H9 (cell line): ENCODE measurements around the gene INVS. TPM values are rescaled to one million over a fixed set of nuclear protein-coding genes. Genes with fewer than 3 reads are reported as not detected.

Experiments
- DNase-seq: peaks from one replicate; pipeline ENCODE4 v3.0.0-alpha.2; 2017
- H2AFZ ChIP-seq: one replicate; pipeline ENCODE4 v1.6.1; 2013; ENCODE audit warnings: mild to moderate bottlenecking, low read length, control low read depth, moderate library complexity
- H2AK5ac ChIP-seq: 2 replicates; pipeline ENCODE4 v1.6.1; 2013; ENCODE audit warnings: low read length, control low read depth, mixed read lengths; ENCODE audit not compliant: insufficient read length
- H2BK120ac ChIP-seq: one replicate; pipeline ENCODE4 v1.6.1; 2013; ENCODE audit warnings: low read depth, mild to moderate bottlenecking, low read length, control low read depth, inconsistent platforms; ENCODE audit not compliant: poor library complexity, severe bottlenecking
- H2BK12ac ChIP-seq: 2 replicates; pipeline ENCODE4 v1.6.1; 2013; ENCODE audit warnings: low read length, control low read depth, mixed read lengths, low read depth; ENCODE audit not compliant: insufficient read length
- H2BK15ac ChIP-seq: 2 replicates; pipeline ENCODE4 v1.6.1; 2013; ENCODE audit warnings: low read depth, low read length, control low read depth
- H2BK20ac ChIP-seq: one replicate; pipeline ENCODE4 v1.6.1; 2013; ENCODE audit warnings: low read depth, mild to moderate bottlenecking, low read length, control low read depth, inconsistent platforms; ENCODE audit not compliant: poor library complexity, severe bottlenecking
- H2BK5ac ChIP-seq: 2 replicates; pipeline ENCODE4 v1.6.1; 2013; ENCODE audit warnings: low read length, control low read depth, mixed read lengths; ENCODE audit not compliant: insufficient read length
- H3K14ac ChIP-seq: 2 replicates; pipeline ENCODE4 v1.6.1; 2013; ENCODE audit warnings: low read length, control low read depth; ENCODE audit not compliant: insufficient read depth
- H3K18ac ChIP-seq: 2 replicates; pipeline ENCODE4 v1.6.1; 2013; ENCODE audit warnings: low read depth, mild to moderate bottlenecking, mixed read lengths, low read length, control low read depth; ENCODE audit not compliant: insufficient read length
- H3K23ac ChIP-seq: 2 replicates; pipeline ENCODE4 v1.6.1; 2013; ENCODE audit warnings: low read length, control low read depth, mixed read lengths, low read depth; ENCODE audit not compliant: insufficient read length
- H3K23me2 ChIP-seq: 2 replicates; pipeline ENCODE4 v1.6.1; 2013; ENCODE audit warnings: low read depth, mild to moderate bottlenecking, mixed read lengths, low read length, control low read depth; ENCODE audit not compliant: insufficient read length, poor library complexity, severe bottlenecking
- H3K27ac ChIP-seq: 2 replicates; pipeline ENCODE4 v1.5.1; 2013; ENCODE audit warnings: low read length, control low read depth, mixed read lengths, low read depth; ENCODE audit not compliant: insufficient read length
- H3K27me3 ChIP-seq: 2 replicates; pipeline ENCODE4 v1.6.1; 2013; ENCODE audit warnings: low read length, control low read depth, inconsistent platforms; ENCODE audit not compliant: insufficient read depth
- H3K4ac ChIP-seq: 2 replicates; pipeline ENCODE4 v1.6.1; 2013; ENCODE audit warnings: low read depth, mild to moderate bottlenecking, control low read depth, inconsistent platforms, low read length, moderate library complexity
- H3K4me1 ChIP-seq: 2 replicates; pipeline ENCODE4 v1.6.1; 2013; ENCODE audit warnings: low read length, control low read depth, inconsistent platforms; ENCODE audit not compliant: insufficient read depth
- H3K4me2 ChIP-seq: 2 replicates; pipeline ENCODE4 v1.6.1; 2013; ENCODE audit warnings: low read length, control low read depth, mixed read lengths; ENCODE audit not compliant: insufficient read length, insufficient read depth
- H3K56ac ChIP-seq: 2 replicates; pipeline ENCODE4 v1.6.1; 2013; ENCODE audit warnings: low read depth, mild to moderate bottlenecking, mixed read lengths, low read length, control low read depth; ENCODE audit not compliant: insufficient read length
- H3K79me1 ChIP-seq: 2 replicates; pipeline ENCODE4 v1.6.1; 2013; ENCODE audit warnings: low read depth, mild to moderate bottlenecking, moderate library complexity, low read length, control low read depth, inconsistent platforms; ENCODE audit not compliant: insufficient read depth, poor library complexity, severe bottlenecking
- H3K79me2 ChIP-seq: 2 replicates; pipeline ENCODE4 v1.6.1; 2013; ENCODE audit warnings: low read length, control low read depth, inconsistent platforms; ENCODE audit not compliant: insufficient read depth
- H3K9ac ChIP-seq: 2 replicates; pipeline ENCODE4 v1.6.1; 2013; ENCODE audit warnings: low read length, control low read depth, mixed read lengths; ENCODE audit not compliant: insufficient read length; ENCODE audit errors: extremely low read depth
- H3K9me3 ChIP-seq: one replicate; pipeline ENCODE4 v1.6.1; 2013; ENCODE audit warnings: low read depth, low read length, inconsistent platforms; ENCODE audit not compliant: control insufficient read depth
- H3T11ph ChIP-seq: one replicate; pipeline ENCODE4 v1.6.1; 2013; ENCODE audit warnings: mild to moderate bottlenecking, low read length, control low read depth, inconsistent platforms
- H4K20me1 ChIP-seq: one replicate; pipeline ENCODE4 v1.6.1; 2013; ENCODE audit not compliant: control insufficient read depth, insufficient read length, insufficient read depth
- H4K5ac ChIP-seq: 2 replicates; pipeline ENCODE4 v1.6.1; 2013; ENCODE audit warnings: low read depth, mild to moderate bottlenecking, mixed read lengths, low read length, control low read depth; ENCODE audit not compliant: insufficient read length
- H4K8ac ChIP-seq: replicated peaks from 2 replicates; pipeline ENCODE4 v1.6.1; 2013; ENCODE audit warnings: low read length, control low read depth, mixed read lengths, low read depth; ENCODE audit not compliant: insufficient read length
- H4K91ac ChIP-seq: 2 replicates; pipeline ENCODE4 v1.6.1; 2013; ENCODE audit warnings: low read depth, mild to moderate bottlenecking, moderate library complexity, mixed read lengths, low read length, control low read depth; ENCODE audit not compliant: insufficient read length
- H3K27ac Mint-ChIP-seq, 3 experiments: 2 replicates in 2 of 3; 3 replicates in 1 of 3; pipeline ENCODE4 v1.8.0; 2020 to 2021; ENCODE audit warnings: mixed read lengths in 3 of 3, mild to moderate bottlenecking in 1 of 3, moderate library complexity in 1 of 3
- H3K27me3 Mint-ChIP-seq: 2 replicates; pipeline ENCODE4 v1.8.0; 2021; ENCODE audit warnings: low read depth, mild to moderate bottlenecking, moderate library complexity, mixed read lengths
- H3K36me3 Mint-ChIP-seq, 3 experiments: 2 replicates in 2 of 3; 3 replicates in 1 of 3; pipeline ENCODE4 v1.8.0; 2020 to 2021; ENCODE audit warnings: low read depth in 3 of 3, mixed read lengths in 3 of 3; ENCODE audit not compliant: insufficient read depth in 1 of 3
- H3K4me1 Mint-ChIP-seq, 2 experiments: 2 replicates each; pipeline ENCODE4 v1.8.0; 2020; ENCODE audit warnings: mixed read lengths in 2 of 2
- H3K4me3 Mint-ChIP-seq, 2 experiments: 2 replicates in 1 of 2; 3 replicates in 1 of 2; pipeline ENCODE4 v1.8.0; 2020 to 2021; ENCODE audit warnings: mild to moderate bottlenecking in 2 of 2, mixed read lengths in 2 of 2, moderate library complexity in 1 of 2
- H3K9me3 Mint-ChIP-seq, 2 experiments: 2 replicates in 1 of 2; 3 replicates in 1 of 2; pipeline ENCODE4 v1.8.0; 2020; ENCODE audit warnings: mild to moderate bottlenecking in 2 of 2, mixed read lengths in 2 of 2, moderate library complexity in 1 of 2
- WGBS: extraction: QIAGEN DNeasy Blood & Tissue Kit; methylation state at CpG from one replicate; pipeline ENCODE4 v1.1.7; 2013; ENCODE audit warnings: missing lambda C conversion rate, low lambda C conversion rate, mixed read lengths; ENCODE audit not compliant: insufficient read length; ENCODE audit errors: extremely low coverage; 5-methylcytosine and 5-hydroxymethylcytosine counted together
- total RNA-seq: library from RNA; stranded (reverse); gene quantifications from 2 replicates; pipeline ENCODE4 v1.2.1, GENCODE V29; 2021
- TF ChIP-seq, protein P1 (sequence below): fragments of 200-600 bp; sonication (generic); conservative IDR thresholded peaks from 3 replicates; pipeline ENCODE4 v1.8.0; 2021; ENCODE audit warnings: antibody characterized with exemption, mild to moderate bottlenecking

The INVS gene
- total RNA-seq, 1 experiment from 2014 or later: 7.5 TPM

DNA sequence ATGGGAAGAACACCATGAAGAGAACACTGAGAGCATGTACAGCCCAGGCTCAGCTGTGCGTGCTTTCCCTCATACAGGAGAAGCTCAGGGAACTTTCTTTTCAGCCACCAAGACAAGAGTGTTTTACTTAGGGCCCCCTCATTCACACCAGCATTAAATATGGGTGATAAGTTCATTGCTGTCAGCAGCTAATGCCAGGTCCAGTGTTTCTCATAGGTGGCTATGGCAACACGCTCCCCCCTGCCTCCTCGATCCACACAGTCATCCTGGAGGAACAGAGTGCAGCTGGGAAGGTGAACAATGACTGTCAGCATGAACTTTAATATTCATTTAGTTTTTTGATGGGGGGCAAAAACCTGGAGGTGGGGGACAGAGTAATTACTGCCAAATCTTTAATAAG, 199.3 kb downstream of the INVS start:
- Histone ChIP-seq H4K20me1 (no peaks in the 10 kb centered on the region), H3K79me2 (0 out of 2 replicates have a peak, but pooled peaks cover under 1% of the 10 kb centered on the region), H3K18ac (no peak overlapping the region), H4K91ac (no peak overlapping the region), H4K5ac (no peak overlapping the region), H3K79me1 (peaks cover 2% of the 10 kb centered on the region), H3K4ac (no peak overlapping the region), H3K27me3 (no peaks in the 10 kb centered on the region), H3K23ac (no peak overlapping the region), H3K4me1 (no peaks in the 10 kb centered on the region), H3K56ac (no peak overlapping the region), H2BK5ac (no peak overlapping the region), H2AK5ac (no peak overlapping the region), H3K14ac (no peak overlapping the region), H3K4me2 (no peak overlapping the region), H2BK20ac (no peak overlapping the region), H3K9ac (no peak overlapping the region), H2AFZ (no peak overlapping the region), H3K23me2 (no peaks in the 10 kb centered on the region), H2BK15ac (no peak overlapping the region), H4K8ac (no peak overlapping the region), H3K27ac (no peak overlapping the region), H2BK12ac (no peak overlapping the region), H2BK120ac (no peak overlapping the region), H3T11ph (no peak overlapping the region), H3K9me3 (no peaks in the 10 kb centered on the region)
- Mint-ChIP-seq H3K4me1 (peaks cover under 1 to 6% of the 10 kb centered on the region in 2 experiments; a peak in 3 of 4 replicates), H3K27ac (no peak overlapping the region), H3K9me3 (no peaks in the 10 kb centered on the region), H3K27me3 (no peaks in the 10 kb centered on the region), H3K36me3 (peaks cover 37 to 73% (median 50%) of the 10 kb centered on the region in 3 experiments; a peak in 6 of 7 replicates), H3K4me3 (no peak overlapping the region)
- TF ChIP-seq, protein P1, sequence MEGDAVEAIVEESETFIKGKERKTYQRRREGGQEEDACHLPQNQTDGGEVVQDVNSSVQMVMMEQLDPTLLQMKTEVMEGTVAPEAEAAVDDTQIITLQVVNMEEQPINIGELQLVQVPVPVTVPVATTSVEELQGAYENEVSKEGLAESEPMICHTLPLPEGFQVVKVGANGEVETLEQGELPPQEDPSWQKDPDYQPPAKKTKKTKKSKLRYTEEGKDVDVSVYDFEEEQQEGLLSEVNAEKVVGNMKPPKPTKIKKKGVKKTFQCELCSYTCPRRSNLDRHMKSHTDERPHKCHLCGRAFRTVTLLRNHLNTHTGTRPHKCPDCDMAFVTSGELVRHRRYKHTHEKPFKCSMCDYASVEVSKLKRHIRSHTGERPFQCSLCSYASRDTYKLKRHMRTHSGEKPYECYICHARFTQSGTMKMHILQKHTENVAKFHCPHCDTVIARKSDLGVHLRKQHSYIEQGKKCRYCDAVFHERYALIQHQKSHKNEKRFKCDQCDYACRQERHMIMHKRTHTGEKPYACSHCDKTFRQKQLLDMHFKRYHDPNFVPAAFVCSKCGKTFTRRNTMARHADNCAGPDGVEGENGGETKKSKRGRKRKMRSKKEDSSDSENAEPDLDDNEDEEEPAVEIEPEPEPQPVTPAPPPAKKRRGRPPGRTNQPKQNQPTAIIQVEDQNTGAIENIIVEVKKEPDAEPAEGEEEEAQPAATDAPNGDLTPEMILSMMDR: no peak
- no peak for DNase-seq
- no CpG with 5 or more reads among the region's 3 CpGs for WGBS
